Stimulated activated naive CD8-positive, alpha-beta T cell treated with anti-CD3 and anti-CD28 coated beads, Interleukin-15, amount 100 ng/mL, for 72 hours (primary cell): Measurements from ENCODE around the gene TK1.
"Not testable (repeated sequence)": the region's sequence is repeated elsewhere in the genome, so short reads cannot be mapped to it uniquely, and the experiment has no call there.

Source experiments
- ATAC-seq: fragments of 150-1000 bp; cut with Tn5 transposase; 2 replicates; pipeline ENCODE4 v1.10.0; 2021; ENCODE audit warnings: mild to moderate bottlenecking, moderate library complexity
- DNase-seq, 2 donors: peaks; one replicate each; pipeline ENCODE4 v3.0.0; 2021 to 2022
- H3K27ac Mint-ChIP-seq, 2 donors: one replicate each; pipeline ENCODE4 v1.8.0; 2022; ENCODE audit warnings: mild to moderate bottlenecking in 2 of 2, mixed read lengths in 2 of 2, moderate library complexity in 2 of 2
- H3K27me3 Mint-ChIP-seq: one replicate; pipeline ENCODE4 v1.8.0; 2022; ENCODE audit warnings: mixed read lengths
- H3K4me1 Mint-ChIP-seq: one replicate; pipeline ENCODE4 v1.8.0; 2022; ENCODE audit warnings: mild to moderate bottlenecking, mixed read lengths
- H3K4me3 Mint-ChIP-seq, 2 donors: one replicate each; pipeline ENCODE4 v1.8.0; 2022; ENCODE audit warnings: mild to moderate bottlenecking in 2 of 2, mixed read lengths in 2 of 2, moderate library complexity in 1 of 2
- H3K9me3 Mint-ChIP-seq, 2 donors: one replicate each; pipeline ENCODE4 v1.8.0; 2022; ENCODE audit warnings: mixed read lengths in 2 of 2

The TK1 gene

DNA sequence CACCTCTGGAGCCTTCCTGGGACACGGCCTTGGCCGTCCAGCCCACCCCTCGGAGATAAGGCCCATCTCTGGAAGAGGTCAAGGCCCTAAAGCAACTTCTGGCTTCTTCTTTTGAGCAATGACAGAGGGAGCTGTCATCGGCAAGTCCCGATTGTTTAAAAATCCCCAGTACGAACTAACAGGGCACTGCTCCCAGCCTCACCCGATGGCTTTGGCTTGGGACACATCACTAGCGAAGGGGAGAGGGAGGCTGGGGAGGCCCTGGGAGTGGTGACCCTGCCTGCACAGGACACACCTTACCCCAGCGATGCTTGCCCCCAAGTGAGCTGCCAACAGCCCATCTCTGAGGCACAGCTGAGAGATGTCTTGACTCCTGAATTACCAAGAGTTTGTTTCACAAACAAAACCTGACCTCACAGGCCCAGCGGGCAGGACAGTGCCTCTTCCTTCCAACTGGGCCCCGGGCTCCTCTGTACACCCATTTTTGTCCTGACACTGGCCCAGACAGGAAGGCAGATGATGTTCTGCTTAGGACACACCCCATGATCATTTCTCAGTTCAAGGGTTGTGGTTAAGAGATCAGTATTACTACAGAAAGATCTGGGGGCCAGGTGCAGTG lies 13.6 kb downstream of the TK1 start:
- H3K4me1 Mint-ChIP-seq, result peaks cover 80% of the 10 kb centered on the region
- ATAC-seq, result peak; percentile 65
- peak in 1 of 2 donors; percentile 55 for DNase-seq
- H3K27me3 Mint-ChIP-seq, result no peaks in the 10 kb centered on the region
- peak overlapping the region; percentile 36 to 46 for H3K4me3 Mint-ChIP-seq
- peak overlapping the region; percentile 79 to 94 for H3K27ac Mint-ChIP-seq
- H3K9me3 Mint-ChIP-seq, result no peaks in the 10 kb centered on the region

DNA sequence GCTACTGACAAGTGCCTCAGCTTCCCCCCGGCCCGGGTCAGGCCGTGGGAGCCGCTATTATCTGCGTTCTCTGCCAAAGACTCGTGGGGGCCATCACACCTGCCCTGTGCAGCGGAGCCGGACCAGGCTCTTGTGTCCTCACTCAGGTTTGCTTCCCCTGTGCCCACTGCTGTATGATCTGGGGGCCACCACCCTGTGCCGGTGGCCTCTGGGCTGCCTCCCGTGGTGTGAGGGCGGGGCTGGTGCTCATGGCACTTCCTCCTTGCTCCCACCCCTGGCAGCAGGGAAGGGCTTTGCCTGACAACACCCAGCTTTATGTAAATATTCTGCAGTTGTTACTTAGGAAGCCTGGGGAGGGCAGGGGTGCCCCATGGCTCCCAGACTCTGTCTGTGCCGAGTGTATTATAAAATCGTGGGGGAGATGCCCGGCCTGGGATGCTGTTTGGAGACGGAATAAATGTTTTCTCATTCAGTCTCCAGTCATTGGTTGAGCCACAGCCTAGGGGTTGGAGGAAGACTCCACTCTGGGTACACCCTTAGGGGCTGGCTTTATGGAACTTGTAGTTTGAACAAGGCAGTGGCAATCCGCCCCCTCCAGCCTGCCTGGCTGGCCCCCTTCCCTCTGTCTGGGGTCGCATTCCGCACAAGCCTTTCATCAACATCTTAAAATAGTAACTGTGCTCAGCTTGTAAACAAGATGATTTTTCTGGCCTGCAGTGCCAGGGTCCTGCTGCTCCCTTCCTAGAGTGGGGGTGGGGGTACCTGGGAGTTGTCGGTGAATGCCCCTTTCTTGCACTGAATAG lies 14.4 kb downstream of the TK1 start:
- Mint-ChIP-seq H3K27ac (peak overlapping the region; percentile 76 to 77), H3K4me1 (peaks cover 86% of the 10 kb centered on the region), H3K9me3 (no peaks in the 10 kb centered on the region), H3K4me3 (peak overlapping the region; percentile 12 to 35), H3K27me3 (no peaks in the 10 kb centered on the region)
- DNase-seq (no peak), ATAC-seq (no peak)

DNA sequence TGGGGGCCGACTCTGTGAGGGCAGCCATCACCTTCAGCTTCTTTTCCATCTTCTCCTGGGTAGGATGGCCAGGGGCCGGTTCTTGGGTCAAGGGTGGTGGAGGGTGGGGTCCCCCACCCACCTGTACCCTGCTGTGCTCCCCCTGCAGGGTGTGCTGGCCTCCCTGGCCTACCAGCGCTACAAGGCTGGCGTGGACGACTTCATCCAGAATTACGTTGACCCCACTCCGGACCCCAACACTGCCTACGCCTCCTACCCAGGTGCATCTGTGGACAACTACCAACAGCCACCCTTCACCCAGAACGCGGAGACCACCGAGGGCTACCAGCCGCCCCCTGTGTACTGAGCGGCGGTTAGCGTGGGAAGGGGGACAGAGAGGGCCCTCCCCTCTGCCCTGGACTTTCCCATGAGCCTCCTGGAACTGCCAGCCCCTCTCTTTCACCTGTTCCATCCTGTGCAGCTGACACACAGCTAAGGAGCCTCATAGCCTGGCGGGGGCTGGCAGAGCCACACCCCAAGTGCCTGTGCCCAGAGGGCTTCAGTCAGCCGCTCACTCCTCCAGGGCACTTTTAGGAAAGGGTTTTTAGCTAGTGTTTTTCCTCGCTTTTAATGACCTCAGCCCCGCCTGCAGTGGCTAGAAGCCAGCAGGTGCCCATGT lies 15.1 kb downstream of the TK1 start:
- DNase-seq, H3K9me3 Mint-ChIP-seq, ATAC-seq, H3K27me3 Mint-ChIP-seq: not testable (repeated sequence)
- H3K27ac Mint-ChIP-seq, result peak overlapping the region; percentile 76 to 87
- peaks cover 80% of the 10 kb centered on the region for H3K4me1 Mint-ChIP-seq
- peak overlapping the region in 1 of 2 donors; percentile 54 for H3K4me3 Mint-ChIP-seq

- Mint-ChIP-seq H3K4me1 (peaks cover 72% of the 10 kb centered on the region), H3K9me3 (no peaks in the 10 kb centered on the region), H3K27me3 (no peaks in the 10 kb centered on the region), H3K4me3 (peak overlapping the region; percentile 14 to 37), H3K27ac (peak overlapping the region; percentile 19 to 67)
- DNase-seq (peak in 1 of 2 donors; percentile 21), ATAC-seq (no peak)
These were observed 15.9 kb downstream of the TK1 start for GRCh38 chr17:78170692-78171590.

DNA sequence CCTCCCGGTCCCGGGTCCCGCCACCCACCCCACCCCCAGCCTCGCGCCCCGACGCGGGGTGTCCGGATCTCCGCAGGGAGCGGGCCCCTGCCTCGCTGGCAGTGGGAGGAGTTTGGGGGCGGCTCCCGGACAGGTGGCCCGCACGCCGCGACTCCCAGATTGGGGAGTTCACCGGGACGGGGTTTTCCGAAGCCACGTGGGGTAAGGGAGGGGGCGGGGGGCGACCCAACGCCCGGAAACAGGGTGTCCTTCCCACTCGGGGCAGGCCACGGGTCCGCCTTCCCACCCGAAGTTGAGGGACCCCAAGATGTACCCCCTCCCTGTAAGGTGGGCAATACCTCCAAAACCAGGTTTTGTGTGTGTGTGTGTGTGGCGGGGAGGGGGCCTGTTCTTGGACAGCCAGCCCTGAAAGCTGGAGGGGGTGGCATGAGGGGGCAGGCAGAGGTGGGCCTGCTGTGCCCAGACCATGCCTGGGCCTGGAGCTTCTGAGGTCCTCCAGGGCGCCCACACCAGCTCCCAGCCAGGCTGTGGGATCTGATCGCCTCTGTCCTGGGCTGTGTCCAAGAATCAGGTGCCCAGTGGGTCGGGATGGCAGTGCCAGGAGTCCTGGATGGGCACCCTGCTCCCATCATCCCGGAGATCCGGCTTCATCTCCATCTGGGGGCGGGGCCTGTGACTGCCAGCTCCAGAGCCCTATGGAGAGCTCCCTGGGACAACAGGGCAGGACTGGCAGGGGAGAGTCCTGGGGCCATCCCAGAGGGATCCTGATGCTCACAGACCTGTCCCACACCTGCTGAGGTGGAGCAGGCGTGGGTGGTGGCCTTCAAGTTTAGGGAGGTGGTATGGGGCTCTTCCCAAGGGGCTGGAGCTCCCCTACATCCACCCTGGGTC lies 17.7 kb downstream of the TK1 start:
- ATAC-seq (peak; percentile 47), DNase-seq (peak in 1 of 2 donors; percentile 66)
- H3K9me3 Mint-ChIP-seq, result no peaks in the 10 kb centered on the region
- H3K4me1 Mint-ChIP-seq, result peaks cover 57% of the 10 kb centered on the region
- H3K27ac Mint-ChIP-seq, result peak overlapping the region; percentile 34 to 72
- peak overlapping the region; percentile 77 to 83 for H3K4me3 Mint-ChIP-seq
- no peaks in the 10 kb centered on the region for H3K27me3 Mint-ChIP-seq

GRCh38 chr17:78168242-78168902 lies 18.5 kb downstream of the TK1 start, which contains the start of gene SYNGR2:
Gene SYNGR2 (plus strand): TSS chr17:78168581. CDS start chr17:78168617, 36 bp downstream.
- Mint-ChIP-seq H3K4me3 (peak within 1 kb of the TSS; percentile 79 to 85), H3K27me3 (no peaks in the 10 kb centered on the region), H3K4me1 (peaks cover 49% of the 10 kb centered on the region), H3K27ac (peak within 1 kb of the TSS; percentile 59 to 86), H3K9me3 (no peaks in the 10 kb centered on the region)
- peak; percentile 85 for ATAC-seq
- peak; percentile 88 to 89 for DNase-seq

- peaks cover 30% of the 10 kb centered on the region for H3K4me1 Mint-ChIP-seq
- ATAC-seq (no peak), DNase-seq (no peak)
- H3K27ac Mint-ChIP-seq, result no peak overlapping the region
- H3K27me3 Mint-ChIP-seq, result no peaks in the 10 kb centered on the region
- no peaks in the 10 kb centered on the region for H3K9me3 Mint-ChIP-seq
- no peak overlapping the region for H3K4me3 Mint-ChIP-seq
These were observed 20.4 kb downstream of the TK1 start for GRCh38 chr17:78166416-78166815.

- H3K4me1 Mint-ChIP-seq, result peaks cover 19% of the 10 kb centered on the region
- no peaks in the 10 kb centered on the region for H3K27me3 Mint-ChIP-seq
- ATAC-seq, result no peak
These were observed 21.9 kb downstream of the TK1 start for GRCh38 chr17:78164748-78165607.

DNA sequence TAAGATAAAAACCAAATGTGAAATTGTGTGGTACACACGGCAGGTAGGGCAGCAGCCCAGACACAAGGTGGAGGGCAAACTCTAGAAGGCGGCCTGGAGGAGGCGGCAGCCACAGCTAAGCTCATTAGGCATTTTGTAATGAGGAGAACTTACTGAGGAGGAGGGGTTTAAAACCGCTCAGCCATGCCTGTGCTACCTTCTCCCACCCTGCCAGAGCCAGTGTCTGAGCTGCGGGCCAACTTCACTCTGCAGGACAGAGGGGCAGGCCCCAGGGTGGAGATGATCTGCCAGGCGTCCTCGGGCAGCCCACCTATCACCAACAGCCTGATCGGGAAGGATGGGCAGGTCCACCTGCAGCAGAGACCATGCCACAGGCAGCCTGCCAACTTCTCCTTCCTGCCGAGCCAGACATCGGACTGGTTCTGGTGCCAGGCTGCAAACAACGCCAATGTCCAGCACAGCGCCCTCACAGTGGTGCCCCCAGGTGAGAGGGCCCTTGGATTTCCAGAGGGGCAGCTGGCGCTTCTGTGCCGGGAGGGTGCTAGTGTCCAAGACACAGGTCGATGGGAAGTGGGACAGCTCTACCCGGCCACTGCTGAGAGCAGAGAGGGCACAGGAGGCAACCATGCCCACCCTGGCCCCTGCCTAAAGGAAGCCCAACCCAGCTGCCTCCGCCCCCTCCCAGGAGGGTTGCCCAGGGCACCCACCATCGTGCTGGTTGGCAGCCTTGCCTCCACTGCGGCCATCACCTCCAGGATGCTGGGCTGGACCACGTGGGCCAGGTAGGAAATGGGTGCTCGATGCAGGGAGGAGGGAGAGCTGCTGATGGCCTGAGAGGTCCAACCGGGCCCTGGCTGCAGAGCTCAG lies 22.7 kb downstream of the TK1 start:
- no peak for ATAC-seq

More at GRCh38 chr17:78164748-78165607, 21.9 kb downstream of the TK1 start:
- H3K27ac Mint-ChIP-seq, result no peak overlapping the region
- H3K4me3 Mint-ChIP-seq, result no peak overlapping the region
- no peak for DNase-seq
- H3K9me3 Mint-ChIP-seq, result no peaks in the 10 kb centered on the region

GRCh38 chr17:78159575-78160158 lies 27.2 kb downstream of the TK1 start:
- DNase-seq (no peak), ATAC-seq (peak; percentile 72)
- H3K27me3 Mint-ChIP-seq, result no peaks in the 10 kb centered on the region
- peaks cover 18% of the 10 kb centered on the region for H3K4me1 Mint-ChIP-seq
- H3K27ac Mint-ChIP-seq, result peak overlapping the region in 1 of 2 donors; percentile 65
- H3K4me3 Mint-ChIP-seq, result peak overlapping the region in 1 of 2 donors; percentile 14
- no peaks in the 10 kb centered on the region for H3K9me3 Mint-ChIP-seq

More for the DNA sequence above, 22.7 kb downstream of the TK1 start:
- H3K9me3 Mint-ChIP-seq, result no peaks in the 10 kb centered on the region
- H3K27ac Mint-ChIP-seq, result peak overlapping the region in 1 of 2 donors; percentile 69
- no peaks in the 10 kb centered on the region for H3K27me3 Mint-ChIP-seq
- no peak overlapping the region for H3K4me3 Mint-ChIP-seq
- no peak for DNase-seq
- peaks cover 17% of the 10 kb centered on the region for H3K4me1 Mint-ChIP-seq

DNA sequence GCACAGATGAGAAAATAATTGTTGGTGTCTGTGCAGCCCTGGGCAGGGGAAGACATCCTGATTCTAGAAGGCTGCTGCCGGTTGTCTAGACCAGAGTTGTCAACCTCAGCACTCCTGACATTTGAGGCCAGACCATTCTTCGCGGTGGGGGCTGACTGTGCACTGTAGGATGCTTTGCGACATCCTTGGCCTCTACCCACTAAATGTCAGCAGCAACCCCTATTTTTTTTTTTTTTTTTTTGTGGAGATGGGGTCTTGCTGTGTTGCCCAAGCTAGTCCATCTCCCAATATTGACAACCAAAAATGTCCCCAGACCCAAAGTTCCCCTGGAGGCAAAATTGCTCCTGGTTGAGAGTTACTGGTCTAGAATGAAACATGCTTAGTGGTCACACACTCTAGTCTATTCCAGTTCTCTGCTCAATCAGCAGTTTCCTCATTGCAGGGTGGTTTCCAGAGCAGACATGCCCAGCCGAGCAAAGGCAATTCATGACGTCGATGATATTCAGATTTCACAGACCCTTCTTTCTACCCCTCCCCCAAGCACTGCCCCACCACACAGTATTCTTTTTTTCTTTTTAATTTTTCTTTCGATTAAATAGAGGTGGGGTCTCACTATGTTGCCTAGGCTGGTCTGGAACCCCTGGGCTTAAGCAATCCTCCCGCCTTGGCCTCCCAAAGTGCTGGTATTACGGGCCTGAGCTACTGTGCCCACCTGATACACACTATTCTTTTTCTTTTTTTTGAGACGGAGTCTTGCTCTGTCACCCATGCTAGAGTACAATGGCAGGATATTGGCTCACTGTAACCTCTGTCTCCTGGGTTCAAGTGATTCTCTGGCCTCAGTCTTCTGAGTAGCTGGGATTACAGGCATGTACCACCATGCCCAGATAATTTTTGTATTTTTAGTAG lies 31.7 kb downstream of the TK1 start:
- H3K4me1 Mint-ChIP-seq, result peaks cover 17% of the 10 kb centered on the region
- peak overlapping the region in 1 of 2 donors; percentile 67 for H3K27ac Mint-ChIP-seq

More for the DNA sequence above, 31.7 kb downstream of the TK1 start:
- DNase-seq, result no peak
- Mint-ChIP-seq H3K27me3 (no peaks in the 10 kb centered on the region), H3K9me3 (no peaks in the 10 kb centered on the region), H3K4me3 (no peak overlapping the region)
- peak; percentile 81 for ATAC-seq
